GM18511 (cell line): ENCODE results near the gene NOX5.

ENCODE experiments used
- ATAC-seq: cut with Tn5 transposase; IDR thresholded peaks from one replicate; pipeline ENCODE4 v1.9.1; 2021; ENCODE audit warnings: mild to moderate bottlenecking, moderate library complexity; ENCODE audit not compliant: unreplicated experiment

NOX5 gene

GRCh38 chr15:69094124-69094921, 79.8 kb downstream of the NOX5 start:
- no peak for ATAC-seq

GRCh38 chr15:69095274-69095673, 80.8 kb downstream of the NOX5 start:
- ATAC-seq, result no peak

- ATAC-seq, result no peak
These were observed 81.7 kb downstream of the NOX5 start for GRCh38 chr15:69096196-69096595.

GRCh38 chr15:69096626-69097025, 82.1 kb downstream of the NOX5 start:
- no peak for ATAC-seq

- no peak for ATAC-seq
These were observed 84.3 kb downstream of the NOX5 start for GRCh38 chr15:69098771-69099170.

GRCh38 chr15:69099941-69100340, 85.4 kb downstream of the NOX5 start:
- ATAC-seq, result no peak

- ATAC-seq, result no peak
These were observed 86.3 kb downstream of the NOX5 start for GRCh38 chr15:69100821-69101220.

GRCh38 chr15:69104050-69104750, 89.7 kb downstream of the NOX5 start:
- peak; percentile 83 for ATAC-seq

- ATAC-seq, result no peak
These were observed 91.0 kb downstream of the NOX5 start for GRCh38 chr15:69105451-69105985.

GRCh38 chr15:69107025-69107620, 92.6 kb downstream of the NOX5 start:
- no peak for ATAC-seq
